Type B pancreatic cell (in vitro differentiated cells): ENCODE data around the gene SPATA20. TPM values are rescaled to one million over a fixed set of nuclear protein-coding genes. Genes with fewer than 3 reads are reported as not detected.

Source experiments
- DNase-seq: peaks from one replicate; pipeline ENCODE4 v3.0.0; 2021; ENCODE audit warnings: mixed read lengths; ENCODE audit not compliant: unreplicated experiment; ENCODE audit errors: extremely low spot score
- H3K27ac Mint-ChIP-seq: 2 replicates; pipeline ENCODE4 v1.8.0; 2021; ENCODE audit warnings: mild to moderate bottlenecking, mixed read lengths
- H3K27me3 Mint-ChIP-seq: 2 replicates; pipeline ENCODE4 v1.8.0; 2021; ENCODE audit warnings: mixed read lengths
- H3K36me3 Mint-ChIP-seq: 2 replicates; pipeline ENCODE4 v1.8.0; 2021; ENCODE audit warnings: mixed read lengths
- H3K4me1 Mint-ChIP-seq: one replicate; pipeline ENCODE4 v1.8.0; 2021; ENCODE audit warnings: mixed read lengths; ENCODE audit not compliant: unreplicated experiment
- H3K4me3 Mint-ChIP-seq: 2 replicates; pipeline ENCODE4 v1.8.0; 2021; ENCODE audit warnings: mild to moderate bottlenecking, mixed read lengths
- H3K9me3 Mint-ChIP-seq: 2 replicates; pipeline ENCODE4 v1.8.0; 2021; ENCODE audit warnings: mixed read lengths
- CTCF ChIP-seq: fragments of 200-600 bp; sonication (generic); conservative IDR thresholded peaks from 2 replicates; pipeline ENCODE4 v1.5.0; 2021; ENCODE audit warnings: antibody characterized with exemption, mild to moderate bottlenecking
- total RNA-seq: library from RNA; stranded (reverse); gene quantifications from 2 replicates; pipeline ENCODE4 v1.2.1, GENCODE V29; 2021; ENCODE audit warnings: low replicate concordance

SPATA20 gene
- total RNA-seq, 1 donor from 2014 or later = 51.3 TPM

GRCh38 chr17:50529849-50530248 is 17.1 kb upstream of the SPATA20 start:
- no peak overlapping the region for H3K27ac Mint-ChIP-seq
- H3K4me1 Mint-ChIP-seq = peaks cover 24% of the 10 kb centered on the region
- no peaks in the 10 kb centered on the region for H3K9me3 Mint-ChIP-seq
- no peak for TF ChIP-seq CTCF
- no peak overlapping the region for H3K4me3 Mint-ChIP-seq
- no peak for DNase-seq
- H3K27me3 Mint-ChIP-seq = peaks cover 16% of the 10 kb centered on the region
- no peaks in the 10 kb centered on the region for H3K36me3 Mint-ChIP-seq

GRCh38 chr17:50531428-50532025 is 15.4 kb upstream of the SPATA20 start:
- no peak for DNase-seq
- Mint-ChIP-seq H3K27me3 (peaks cover 16% of the 10 kb centered on the region), H3K4me3 (peak overlapping the region; percentile 55), H3K27ac (peak overlapping the region; percentile 52), H3K4me1 (peaks cover 28% of the 10 kb centered on the region), H3K9me3 (no peaks in the 10 kb centered on the region), H3K36me3 (no peaks in the 10 kb centered on the region)
- TF ChIP-seq CTCF = no peak

- Mint-ChIP-seq H3K27ac (peak within 1 kb of the TSS; percentile 73), H3K4me3 (peak within 1 kb of the TSS; percentile 90), H3K36me3 (no peaks in the 10 kb centered on the region), H3K27me3 (peaks cover 16% of the 10 kb centered on the region), H3K9me3 (no peaks in the 10 kb centered on the region), H3K4me1 (peaks cover 29% of the 10 kb centered on the region)
- no peak for TF ChIP-seq CTCF
- DNase-seq = no peak
These were observed 14.4 kb upstream of the SPATA20 start, which contains the start of gene EPN3 for GRCh38 chr17:50532452-50533024. Gene EPN3, plus strand, starts transcription at chr17:50532735. Its CDS starts 3,822 bp downstream, at chr17:50536557.

GRCh38 chr17:50533185-50533584 is 13.8 kb upstream of the SPATA20 start:
- DNase-seq = no peak
- Mint-ChIP-seq H3K9me3 (no peaks in the 10 kb centered on the region), H3K4me1 (peaks cover 29% of the 10 kb centered on the region), H3K36me3 (no peaks in the 10 kb centered on the region), H3K4me3 (peak overlapping the region; percentile 90), H3K27ac (peak overlapping the region; percentile 73), H3K27me3 (peaks cover 16% of the 10 kb centered on the region)
- TF ChIP-seq CTCF = no peak

GRCh38 chr17:50533720-50534148 is 13.2 kb upstream of the SPATA20 start:
- Mint-ChIP-seq H3K27me3 (peaks cover 16% of the 10 kb centered on the region), H3K9me3 (no peaks in the 10 kb centered on the region), H3K4me3 (peak overlapping the region; percentile 90), H3K4me1 (peaks cover 33% of the 10 kb centered on the region), H3K36me3 (no peaks in the 10 kb centered on the region), H3K27ac (peak overlapping the region; percentile 73)
- TF ChIP-seq CTCF = no peak
- DNase-seq = no peak
